NT2/D1 (cell line): ENCODE results near the gene GTPBP6.

Experiments
- SUZ12 ChIP-seq: IDR thresholded peaks from 2 replicates; pipeline ENCODE4 v1.6.1; 2011; ENCODE audit not compliant: insufficient read length, insufficient read depth; ENCODE audit errors: extremely low read depth
- ZNF274 ChIP-seq: IDR thresholded peaks from 2 replicates; pipeline ENCODE4 v1.6.1; 2011; ENCODE audit warnings: mild to moderate bottlenecking, low read depth, low read length

- TF ChIP-seq ZNF274 (no peak), SUZ12 (no peak)
These were observed 35.3 kb upstream of the GTPBP6 start for GRCh38 chrX:353566-354535.
